Activated CD8-positive, alpha-beta memory T cell treated with anti-CD3 and anti-CD28 coated beads for 4 hours (primary cell): Measurements from ENCODE around the gene NSD1.
"Not testable (repeated sequence)": the region's sequence is repeated elsewhere in the genome, so short reads cannot be mapped to it uniquely, and the experiment has no call there.

ENCODE experiments used
- DNase-seq, 2 donors: peaks; one replicate each; pipeline ENCODE4 v3.0.0-alpha.2; 2020; ENCODE audit warnings: low read depth in 2 of 2

Gene NSD1

GRCh38 chr5:177288191-177288590, 154.6 kb downstream of the NSD1 start:
- no peak for DNase-seq

- no peak for DNase-seq
These were observed 157.4 kb downstream of the NSD1 start for GRCh38 chr5:177290816-177291596.

DNA sequence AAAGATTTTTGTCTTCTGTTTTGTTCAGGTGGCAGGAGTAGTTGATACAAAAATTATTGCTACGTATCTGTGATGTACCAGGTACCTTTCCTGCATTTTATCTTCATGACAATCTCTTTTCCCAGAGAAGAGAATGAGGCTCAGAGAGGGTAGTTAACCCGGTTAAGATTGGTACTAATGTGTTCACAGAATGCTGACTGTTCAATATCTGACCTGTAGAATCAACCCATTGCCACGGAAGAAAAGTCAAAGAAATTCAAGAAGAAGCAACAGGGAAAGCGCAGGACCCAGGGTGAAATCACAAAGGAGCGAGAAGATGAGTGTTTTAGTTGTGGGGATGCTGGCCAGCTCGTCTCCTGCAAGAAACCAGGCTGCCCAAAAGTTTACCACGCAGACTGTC, 158.2 kb downstream of the NSD1 start:
- DNase-seq: no peak

- no peak for DNase-seq
These were observed 160.4 kb downstream of the NSD1 start for GRCh38 chr5:177293819-177294581.

GRCh38 chr5:177294632-177295031, 161.1 kb downstream of the NSD1 start:
- no peak for DNase-seq

GRCh38 chr5:177295924-177296323, 162.4 kb downstream of the NSD1 start:
- DNase-seq: no peak

DNA sequence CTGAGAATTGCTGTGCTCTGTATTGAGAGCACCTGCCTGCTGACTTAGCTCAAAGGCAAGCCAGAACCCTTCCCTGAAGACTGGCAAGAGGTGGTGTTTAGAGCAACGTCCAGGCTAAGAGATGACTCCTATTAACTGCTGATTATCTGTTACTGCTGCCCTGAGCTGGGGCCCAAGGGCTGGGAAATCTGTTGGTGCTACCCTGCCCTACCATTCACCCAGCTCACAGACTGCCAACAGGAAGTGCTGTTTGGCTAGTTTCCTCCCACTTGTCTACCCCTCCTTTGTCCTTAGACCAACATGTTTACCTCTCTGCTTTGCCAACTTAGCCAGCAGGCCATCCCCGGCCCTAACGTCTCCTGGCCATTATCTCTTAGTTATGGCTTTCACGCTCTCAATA, 163.0 kb downstream of the NSD1 start:
- DNase-seq: no peak

DNA sequence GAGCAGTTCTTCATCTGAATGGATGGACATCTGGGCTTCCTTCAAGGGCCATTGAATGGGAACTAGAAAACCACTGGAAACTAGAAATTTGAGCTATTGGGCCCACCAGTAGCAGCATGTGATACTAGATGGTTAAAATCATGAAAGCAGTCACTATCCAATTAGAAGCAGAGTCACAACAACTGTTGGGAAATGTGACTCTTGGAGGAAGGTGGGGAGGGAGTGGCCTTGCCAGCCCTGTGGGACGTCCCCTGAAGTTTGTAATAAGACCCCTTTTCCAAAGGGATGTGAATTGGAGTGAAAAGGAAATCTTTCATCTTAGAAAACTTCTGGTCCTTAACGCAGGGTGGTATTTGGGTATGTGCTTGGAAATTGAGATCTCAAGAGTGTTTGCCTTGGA, 164.3 kb downstream of the NSD1 start:
- DNase-seq: no peak

GRCh38 chr5:177299697-177300096, 166.1 kb downstream of the NSD1 start:
- no peak for DNase-seq

DNA sequence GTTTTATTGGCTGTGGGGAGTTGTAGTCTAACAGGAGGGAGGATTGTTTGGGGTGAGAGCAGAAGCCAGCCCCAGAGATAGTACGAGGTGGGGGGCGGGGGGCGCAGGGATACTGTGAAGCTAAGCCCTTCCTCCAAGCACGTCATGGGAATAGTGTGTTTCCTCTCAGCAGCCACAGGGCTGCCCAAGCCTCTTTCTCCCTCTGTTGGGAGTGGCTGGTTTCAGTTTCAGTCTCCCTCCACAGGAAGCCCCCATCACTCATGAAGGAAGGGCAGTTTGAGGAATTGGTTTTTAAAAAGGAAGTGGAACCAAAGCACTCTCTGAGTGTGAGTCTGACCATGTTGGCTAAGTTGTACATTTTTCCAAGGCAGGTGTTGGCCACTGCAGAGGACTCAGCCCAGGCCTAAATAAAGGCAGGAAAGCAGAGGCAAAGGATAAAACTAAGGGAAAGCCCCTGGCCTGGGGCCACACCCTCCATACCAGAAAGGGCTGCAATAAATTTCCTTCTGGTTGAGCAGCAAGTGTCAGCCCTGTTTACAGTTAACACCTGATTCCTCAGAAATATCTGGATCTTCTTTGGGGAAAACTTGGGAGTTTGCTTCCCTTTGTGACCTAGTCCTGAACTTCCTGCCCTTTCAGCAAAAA, 166.8 kb downstream of the NSD1 start:
- peak; percentile 50 to 55 for DNase-seq

GRCh38 chr5:177300951-177301350, 167.4 kb downstream of the NSD1 start:
- DNase-seq: no peak

- DNase-seq: no peak
These were observed 168.1 kb downstream of the NSD1 start for GRCh38 chr5:177301503-177302165.

- DNase-seq: no peak
These were observed 169.0 kb downstream of the NSD1 start for GRCh38 chr5:177302354-177303110.

GRCh38 chr5:177303121-177303924, 169.8 kb downstream of the NSD1 start, which contains the start of the genes PRELID1 and RAB24:
Gene PRELID1, plus strand, starts transcription at chr5:177303799. Its CDS starts 187 bp downstream, at chr5:177303986.
Gene RAB24, minus strand, starts transcription at chr5:177303719. Its CDS starts 431 bp downstream, at chr5:177303288.
- DNase-seq: peak; percentile 70 to 75

- no peak for DNase-seq
These were observed 170.4 kb downstream of the NSD1 start for GRCh38 chr5:177303925-177304391.

GRCh38 chr5:177304392-177305119, 171.0 kb downstream of the NSD1 start:
- DNase-seq: no peak

DNA sequence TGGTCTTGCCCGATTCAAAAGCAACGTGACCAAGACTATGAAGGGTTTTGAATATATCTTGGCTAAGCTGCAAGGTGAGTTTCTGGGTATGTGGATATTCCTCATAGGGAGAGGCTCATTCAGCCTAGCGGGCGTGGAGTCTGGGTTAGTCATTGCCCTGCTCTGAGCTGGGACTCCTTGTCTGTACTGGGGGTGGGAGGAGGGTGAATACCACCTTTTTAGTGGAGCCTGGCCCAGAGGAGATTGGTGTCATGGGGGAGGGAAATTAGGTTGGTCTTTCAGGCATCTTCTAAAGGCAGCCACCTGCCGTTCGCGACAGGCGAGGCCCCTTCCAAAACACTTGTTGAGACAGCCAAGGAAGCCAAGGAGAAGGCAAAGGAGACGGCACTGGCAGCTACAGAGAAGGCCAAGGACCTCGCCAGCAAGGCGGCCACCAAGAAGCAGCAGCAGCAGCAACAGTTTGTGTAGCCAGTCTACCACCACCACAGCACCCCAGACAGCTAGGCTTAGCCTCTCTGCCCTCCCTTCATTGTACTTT, 172.6 kb downstream of the NSD1 start:
- DNase-seq: not testable (repeated sequence)

DNA sequence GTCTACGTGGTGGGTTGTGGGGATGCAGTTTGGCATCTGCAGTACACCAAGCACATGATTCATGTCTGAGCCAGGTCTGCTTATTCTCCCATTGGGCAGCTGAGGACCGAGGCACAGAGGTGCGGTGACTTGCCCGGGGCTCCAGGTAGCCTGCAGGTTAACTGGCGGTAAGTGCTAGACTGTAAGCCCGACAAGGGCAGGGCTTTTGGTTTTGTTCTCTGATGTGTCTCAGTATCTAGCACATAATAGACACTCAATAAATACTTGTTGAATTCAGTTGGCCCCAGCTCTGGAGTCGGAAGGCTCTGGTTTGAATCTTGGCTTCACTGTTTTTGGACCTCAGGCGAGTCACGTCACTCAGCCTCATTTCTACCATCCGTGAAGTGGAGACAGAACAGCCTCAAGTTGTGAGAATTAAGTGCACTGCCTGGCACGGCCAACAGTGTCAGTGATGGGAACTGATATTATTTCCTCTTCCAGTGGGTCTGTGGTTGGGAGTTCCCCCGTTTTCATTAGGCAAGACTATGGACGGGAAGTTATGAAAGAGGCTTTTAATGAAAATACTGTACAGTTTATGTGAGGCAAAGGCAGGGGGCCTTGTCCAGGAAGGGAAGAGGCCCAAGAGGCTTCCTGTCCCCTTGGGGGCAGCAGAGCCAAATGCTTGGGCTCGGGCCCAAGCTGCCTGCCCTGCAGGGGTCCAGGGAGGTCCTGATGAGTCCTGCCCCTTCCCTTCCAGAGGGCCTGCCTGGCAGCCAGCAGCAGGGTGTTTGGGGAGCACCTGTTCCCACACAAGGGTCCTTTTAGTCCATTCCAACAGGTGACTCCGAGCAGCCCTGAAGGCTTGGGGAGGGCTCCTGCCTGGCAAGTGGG, 173.3 kb downstream of the NSD1 start:
- DNase-seq: no peak
